GM18861 (cell line): ENCODE data around the gene HINFP.
"Not testable (repeated sequence)": the region's sequence is repeated elsewhere in the genome, so short reads cannot be mapped to it uniquely, and the experiment has no call there.

Experiments
- ATAC-seq: cut with Tn5 transposase; IDR thresholded peaks from one replicate; pipeline ENCODE4 v1.9.1; 2021; ENCODE audit not compliant: unreplicated experiment

HINFP gene

GRCh38 chr11:119155733-119156492 lies 34.5 kb downstream of the HINFP start:
- no peak for ATAC-seq

- no peak for ATAC-seq
Observed at GRCh38 chr11:119156496-119156895, 35.1 kb downstream of the HINFP start.

GRCh38 chr11:119157063-119157462 lies 35.7 kb downstream of the HINFP start:
- ATAC-seq = no peak

GRCh38 chr11:119158467-119158866 lies 37.1 kb downstream of the HINFP start:
- no peak for ATAC-seq

- ATAC-seq = no peak
Observed at GRCh38 chr11:119160151-119160550, 38.8 kb downstream of the HINFP start.

- no peak for ATAC-seq
Observed at GRCh38 chr11:119161871-119162270, 40.5 kb downstream of the HINFP start.

- no peak for ATAC-seq
Observed at GRCh38 chr11:119166368-119167076, 45.1 kb downstream of the HINFP start.

- not testable (repeated sequence) for ATAC-seq
Observed at GRCh38 chr11:119167077-119167458, 45.7 kb downstream of the HINFP start.

- ATAC-seq = no peak
Observed at GRCh38 chr11:119167933-119168332, 46.6 kb downstream of the HINFP start.

GRCh38 chr11:119168471-119169281 lies 47.3 kb downstream of the HINFP start, which contains the start of gene NLRX1:
Gene NLRX1, plus strand, starts transcription at chr11:119168725. Its CDS starts 2,679 bp downstream, at chr11:119171404.
- peak; percentile 84 for ATAC-seq

- ATAC-seq = no peak
Observed at GRCh38 chr11:119169282-119169719, 47.9 kb downstream of the HINFP start.

GRCh38 chr11:119172513-119172912 lies 51.1 kb downstream of the HINFP start:
- ATAC-seq = no peak

GRCh38 chr11:119173453-119173852 lies 52.1 kb downstream of the HINFP start:
- no peak for ATAC-seq

GRCh38 chr11:119175493-119176077 lies 54.2 kb downstream of the HINFP start:
- no peak for ATAC-seq

- ATAC-seq = no peak
Observed at GRCh38 chr11:119178166-119178680, 56.8 kb downstream of the HINFP start.

GRCh38 chr11:119179342-119179741 lies 58.0 kb downstream of the HINFP start:
- no peak for ATAC-seq

GRCh38 chr11:119179983-119180382 lies 58.6 kb downstream of the HINFP start:
- no peak for ATAC-seq

- no peak for ATAC-seq
Observed at GRCh38 chr11:119180729-119181676, 59.6 kb downstream of the HINFP start.

GRCh38 chr11:119181677-119182412 lies 60.5 kb downstream of the HINFP start:
- no peak for ATAC-seq
